ENCODE results near the gene EIPR1.
"Not testable (repeated sequence)": the region's sequence is repeated elsewhere in the genome, so short reads cannot be mapped to it uniquely, and the experiment has no call there.

The EIPR1 gene

GRCh38 chr2:3403587-3404334 is 26.1 kb upstream of the EIPR1 start:
- no peak for DNase-seq (ENCODE audit: low spot score)

GRCh38 chr2:3399829-3400228 is 22.2 kb upstream of the EIPR1 start:
- DNase-seq (ENCODE audit: low spot score), result no peak

GRCh38 chr2:3399381-3399780 is 21.8 kb upstream of the EIPR1 start:
- DNase-seq (ENCODE audit: low spot score), result no peak

- DNase-seq (ENCODE audit: low spot score), result no peak
Measured at GRCh38 chr2:3398857-3399256, 21.2 kb upstream of the EIPR1 start.

GRCh38 chr2:3396920-3397559 is 19.4 kb upstream of the EIPR1 start:
- DNase-seq (ENCODE audit: low spot score), result no peak

- DNase-seq (ENCODE audit: low spot score), result no peak
Measured at GRCh38 chr2:3392216-3392615, 14.6 kb upstream of the EIPR1 start.

GRCh38 chr2:3390041-3390440 is 12.4 kb upstream of the EIPR1 start:
- DNase-seq (ENCODE audit: low spot score), result no peak

GRCh38 chr2:3389193-3389592 is 11.6 kb upstream of the EIPR1 start:
- no peak for DNase-seq (ENCODE audit: low spot score)

GRCh38 chr2:3388412-3388738 is 10.8 kb upstream of the EIPR1 start:
- DNase-seq (ENCODE audit: low spot score), result no peak

GRCh38 chr2:3387644-3388411 is 10.2 kb upstream of the EIPR1 start:
- DNase-seq (ENCODE audit: low spot score), result no peak

- DNase-seq (ENCODE audit: low spot score), result no peak
Measured at GRCh38 chr2:3387011-3387410, 9.4 kb upstream of the EIPR1 start.

GRCh38 chr2:3386448-3386958 is 8.9 kb upstream of the EIPR1 start:
- no peak for DNase-seq (ENCODE audit: low spot score)

GRCh38 chr2:3379647-3380534 is 2.3 kb upstream of the EIPR1 start, which contains the start of gene TRAPPC12:
Gene TRAPPC12, plus strand, starts transcription at chr2:3379694. Its CDS starts 7,930 bp downstream, at chr2:3387624.
- peak; percentile 90 for DNase-seq (ENCODE audit: low spot score)

GRCh38 chr2:3379339-3379646 is 1.7 kb upstream of the EIPR1 start:
- DNase-seq (ENCODE audit: low spot score), result no peak

- peak; percentile 67 for DNase-seq (ENCODE audit: low spot score)
Measured at GRCh38 chr2:3377279-3377611, 373 bp downstream of the EIPR1 start.

GRCh38 chr2:3376821-3377220 is 797 bp downstream of the EIPR1 start:
- DNase-seq (ENCODE audit: low spot score), result no peak

- not testable (repeated sequence) for DNase-seq (ENCODE audit: low spot score)
Measured at GRCh38 chr2:3369340-3370181, 8.1 kb downstream of the EIPR1 start.

GRCh38 chr2:3368261-3368722 is 9.3 kb downstream of the EIPR1 start:
- no peak for DNase-seq (ENCODE audit: low spot score)

GRCh38 chr2:3365219-3365618 is 12.4 kb downstream of the EIPR1 start:
- DNase-seq (ENCODE audit: low spot score), result no peak

GRCh38 chr2:3361518-3362389 is 15.9 kb downstream of the EIPR1 start:
- DNase-seq (ENCODE audit: low spot score), result no peak

Data from hepatic stellate cell (primary cell).